Sigmoid colon (tissue), 7 donors: ENCODE measurements around the gene LHX6. TPM values are rescaled to one million over a fixed set of nuclear protein-coding genes. Genes with fewer than 3 reads are reported as not detected.

Experiments
- DNase-seq: peaks from one replicate; pipeline ENCODE4 v3.0.0-alpha.2; 2019
- H3K27ac ChIP-seq, 4 donors: fragments of 200-600 bp; sonication (generic); one replicate each; pipeline ENCODE4 v1.5.1; 2016 to 2019; ENCODE audit warnings: mild to moderate bottlenecking in 1 of 4
- H3K27me3 ChIP-seq, 3 donors: fragments of 200-600 bp; sonication (generic); one replicate each; pipeline ENCODE4 v1.5.1; 2019; ENCODE audit warnings: mild to moderate bottlenecking in 1 of 3
- H3K36me3 ChIP-seq, 4 donors: fragments of 200-600 bp; sonication (generic); one replicate each; pipeline ENCODE4 v1.5.1; 2016 to 2019
- H3K4me1 ChIP-seq, 4 donors: fragments of 200-600 bp; sonication (generic); one replicate each; pipeline ENCODE4 v1.5.1; 2017 to 2019
- H3K4me3 ChIP-seq, 4 donors: fragments of 200-600 bp; sonication (generic); one replicate each; pipeline ENCODE4 v1.5.1; 2017 to 2019; ENCODE audit warnings: mild to moderate bottlenecking in 2 of 4, moderate library complexity in 1 of 4
- H3K9me3 ChIP-seq, 4 donors: fragments of 200-600 bp in 3 of 4; sonication (generic) in 3 of 4; one replicate each; pipeline versions ENCODE4 v1.5.1 to v1.6.1; 2013 to 2019
- CTCF ChIP-seq, 4 experiments: fragments of 450-650 bp in 3 of 4; fragments of 200-600 bp in 1 of 4; IDR thresholded peaks; one replicate each; pipeline ENCODE4 v1.5.1; 2016 to 2019; ENCODE audit warnings: antibody characterized with exemption in 4 of 4, mild to moderate bottlenecking in 3 of 4, moderate library complexity in 2 of 4
- EP300 ChIP-seq, 4 donors: sonication (generic); formaldehyde crosslinking; IDR thresholded peaks; one replicate each; pipeline ENCODE4 v1.6.1; 2017; ENCODE audit warnings: antibody characterized with exemption in 4 of 4
- POLR2A ChIP-seq, 2 donors: fragments of 450-650 bp; IDR thresholded peaks; one replicate each; pipeline ENCODE4 v1.6.1; 2016; ENCODE audit warnings: antibody characterized with exemption in 2 of 2, mild to moderate bottlenecking in 2 of 2, moderate library complexity in 2 of 2
- POLR2AphosphoS5 ChIP-seq, 4 donors: sonication (generic); formaldehyde crosslinking; IDR thresholded peaks; one replicate each; pipeline ENCODE4 v1.6.1; 2017; ENCODE audit warnings: antibody characterized with exemption in 4 of 4
- WGBS, 2 donors: extraction: QIAGEN DNeasy Blood & Tissue Kit; methylation state at CpG; one replicate each; pipeline ENCODE4 v1.1.7; 2013; 5-methylcytosine and 5-hydroxymethylcytosine counted together
- intact Hi-C: fragments of 100-400 bp; cut with DNase I; formaldehyde crosslinking; loops from one replicate; pipeline ENCODE4 v1.15.1; 2023
- polyA plus RNA-seq, 3 donors: library from polyadenylated mRNA; stranded (reverse); fragments of 200-250 nt; gene quantifications; one replicate each; pipeline ENCODE4 v1.2.3, GENCODE V29; 2013
- total RNA-seq, 4 donors: library from RNA; depleted of rRNA; stranded (reverse); fragments of >200 nt; gene quantifications; one replicate each; pipeline ENCODE4 v1.1.0, GENCODE V29; 2016
- donor health status: healthy with polysubstance abuse.
- donor health status: Bipolar disorder and iron deficiency.
- donor health status: healthy.

The LHX6 gene
- total and polyA plus RNA-seq, 7 donors: 0.46 to 4.7 (median 1.4) TPM

- H3K27ac ChIP-seq: no peak overlapping the region
- no peak for DNase-seq
- H3K4me1 ChIP-seq: peaks cover 0 to 8% (median 0%) of the 10 kb centered on the region in 4 donors
- H3K36me3 ChIP-seq: peaks cover 0 to 69% (median 13%) of the 10 kb centered on the region in 4 donors
- no peak for TF ChIP-seq POLR2A (IDR thresholded peaks at IDR 0.05)
- no peak for TF ChIP-seq CTCF (IDR thresholded peaks at IDR 0.05)
- TF ChIP-seq POLR2AphosphoS5 (IDR thresholded peaks at IDR 0.05): no peak
- TF ChIP-seq EP300 (IDR thresholded peaks at IDR 0.05): no peak
- intact Hi-C loops: no loop called here
- 90 to 91% methylated on average over 3 of the region's 3 CpGs for WGBS, 2 donors
- H3K27me3 ChIP-seq: no peaks in the 10 kb centered on the region
- H3K4me3 ChIP-seq: no peak overlapping the region
- no peaks in the 10 kb centered on the region for H3K9me3 ChIP-seq
These were observed 26.0 kb upstream of the LHX6 start for GRCh38 chr9:122254761-122255160.

DNA sequence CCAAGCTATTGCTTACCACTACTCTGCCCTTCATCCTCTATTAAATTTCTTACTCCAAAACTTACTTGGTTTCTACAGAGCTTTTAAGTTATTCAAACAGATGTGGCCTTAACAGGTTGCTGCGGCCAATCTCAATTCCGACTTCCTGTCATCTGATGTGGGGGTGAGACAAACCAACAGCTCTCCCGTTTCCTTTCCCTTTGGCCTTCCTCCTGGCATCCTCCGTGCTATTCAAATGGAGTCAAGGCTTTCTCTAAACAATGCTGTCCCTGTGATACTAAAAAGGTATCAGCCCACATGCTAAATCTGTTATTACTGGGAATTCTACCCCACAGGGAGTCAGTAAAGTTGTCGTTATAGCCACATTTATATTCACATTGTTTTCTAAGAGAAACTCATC, 24.0 kb upstream of the LHX6 start:
- peaks cover 0 to 8% (median 2%) of the 10 kb centered on the region in 4 donors for H3K4me1 ChIP-seq
- H3K27me3 ChIP-seq: no peaks in the 10 kb centered on the region
- no peak overlapping the region for H3K4me3 ChIP-seq
- peaks cover 0 to 67% (median 18%) of the 10 kb centered on the region in 4 donors for H3K36me3 ChIP-seq
- H3K9me3 ChIP-seq: no peaks in the 10 kb centered on the region
- H3K27ac ChIP-seq: peak overlapping the region in 3 of 4 donors; percentile 9 to 47 (median 29)
- intact Hi-C loops: no loop called here
- WGBS, 2 donors: 82 to 89% methylated on average over 5 of the region's 5 CpGs
- TF ChIP-seq EP300 (IDR thresholded peaks at IDR 0.05) (no peak), POLR2A (IDR thresholded peaks at IDR 0.05) (no peak), CTCF (IDR thresholded peaks at IDR 0.05) (no peak), POLR2AphosphoS5 (IDR thresholded peaks at IDR 0.05) (no peak)
- no peak for DNase-seq

GRCh38 chr9:122251351-122251750, 22.6 kb upstream of the LHX6 start:
- TF ChIP-seq POLR2AphosphoS5 (IDR thresholded peaks at IDR 0.05) (no peak), POLR2A (IDR thresholded peaks at IDR 0.05) (no peak), EP300 (IDR thresholded peaks at IDR 0.05) (no peak), CTCF (IDR thresholded peaks at IDR 0.05) (no peak)
- Histone ChIP-seq H3K27me3 (no peaks in the 10 kb centered on the region), H3K4me3 (no peak overlapping the region), H3K27ac (no peak overlapping the region), H3K4me1 (peaks cover 0 to 8% (median 2%) of the 10 kb centered on the region in 4 donors), H3K36me3 (peaks cover 4 to 72% (median 29%) of the 10 kb centered on the region in 4 donors), H3K9me3 (no peaks in the 10 kb centered on the region)
- no peak for DNase-seq
- 92 to 95% methylated on average over 2 of the region's 2 CpGs for WGBS, 2 donors
- intact Hi-C loops: no loop called here

DNA sequence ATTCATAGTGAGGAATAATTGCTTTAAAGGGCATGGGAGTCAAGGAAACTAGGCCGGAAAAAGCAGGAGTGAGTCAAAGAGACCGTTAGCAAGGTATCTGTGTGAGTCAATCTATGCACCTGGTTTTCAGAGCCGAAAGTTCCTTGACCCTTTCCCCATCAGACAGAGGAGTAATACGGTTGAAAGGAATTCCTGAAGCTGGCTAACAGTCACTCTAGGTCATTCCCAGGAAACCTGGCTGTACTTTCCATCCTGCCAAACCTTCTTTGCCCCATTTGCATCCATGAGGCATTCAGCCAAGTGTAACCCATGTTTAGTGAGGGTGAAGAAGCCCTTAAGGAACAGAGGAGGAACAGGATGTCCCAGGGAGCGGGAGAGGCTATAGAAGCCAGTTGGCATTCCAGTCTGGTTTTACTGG, 19.7 kb upstream of the LHX6 start:
- no peak overlapping the region for H3K27ac ChIP-seq
- no peak for DNase-seq
- H3K4me3 ChIP-seq: no peak overlapping the region
- H3K4me1 ChIP-seq: peaks cover 0 to 8% (median 2%) of the 10 kb centered on the region in 4 donors
- TF ChIP-seq POLR2A (IDR thresholded peaks at IDR 0.05): no peak
- TF ChIP-seq POLR2AphosphoS5 (IDR thresholded peaks at IDR 0.05): peak in 1 of 4 donors; percentile 19
- 91 to 92% methylated on average over 5 of the region's 5 CpGs for whole genome bisulfite sequencing, 2 donors
- H3K9me3 ChIP-seq: no peaks in the 10 kb centered on the region
- intact Hi-C loops: no loop called here
- no peaks in the 10 kb centered on the region for H3K27me3 ChIP-seq
- peaks cover 10 to 83% (median 47%) of the 10 kb centered on the region in 4 donors for H3K36me3 ChIP-seq

DNA sequence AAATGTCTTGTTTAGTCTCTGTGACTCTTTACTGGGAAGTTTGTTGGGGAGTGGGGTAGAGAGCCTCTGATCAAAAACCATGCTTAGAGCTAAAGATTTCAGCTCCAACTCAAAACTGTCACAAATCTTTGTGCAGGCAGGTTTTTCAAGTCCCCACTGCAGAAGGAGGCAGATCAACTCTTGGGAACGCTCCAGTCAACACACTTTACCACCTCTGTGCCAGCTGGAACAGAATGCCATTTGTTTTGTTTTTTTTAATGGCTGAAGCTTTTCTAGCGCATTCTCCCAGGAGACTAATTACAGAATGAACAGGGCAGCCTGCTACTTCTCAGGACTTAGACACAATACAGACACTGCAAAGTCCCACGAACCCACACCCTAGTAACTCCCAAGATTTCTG, 17.9 kb upstream of the LHX6 start:
- no peak overlapping the region for H3K4me3 ChIP-seq
- TF ChIP-seq POLR2A (IDR thresholded peaks at IDR 0.05) (no peak), POLR2AphosphoS5 (IDR thresholded peaks at IDR 0.05) (no peak), CTCF (IDR thresholded peaks at IDR 0.05) (no peak), EP300 (IDR thresholded peaks at IDR 0.05) (no peak)
- no peak for DNase-seq
- no peaks in the 10 kb centered on the region for H3K9me3 ChIP-seq
- peaks cover 0 to 4% (median 0%) of the 10 kb centered on the region in 4 donors for H3K4me1 ChIP-seq
- intact Hi-C loops: no loop called here
- H3K27me3 ChIP-seq: no peaks in the 10 kb centered on the region
- H3K36me3 ChIP-seq: peaks cover 10 to 98% (median 59%) of the 10 kb centered on the region in 4 donors
- no peak overlapping the region for H3K27ac ChIP-seq
- WGBS, 2 donors: 92 to 93% methylated on average over 3 of the region's 3 CpGs
